SJCRH30 (cell line): ENCODE measurements around the gene RSPO4. TPM values are rescaled to one million over a fixed set of nuclear protein-coding genes. Genes with fewer than 3 reads are reported as not detected.

ENCODE experiments used
- DNase-seq, 2 experiments: peaks; one replicate each; pipeline ENCODE4 v3.0.0-alpha.2; 2015 to 2020
- H3K27ac ChIP-seq: fragments of 250-450 bp; sonication (Bioruptor Pico); 2 replicates; pipeline ENCODE4 v1.5.1; 2020; ENCODE audit warnings: mild to moderate bottlenecking, moderate library complexity
- H3K27me3 ChIP-seq: fragments of 250-450 bp; sonication (Bioruptor Pico); 2 replicates; pipeline ENCODE4 v1.5.1; 2020; ENCODE audit warnings: mild to moderate bottlenecking, moderate library complexity
- H3K36me3 ChIP-seq: fragments of 250-450 bp; sonication (Bioruptor Pico); 2 replicates; pipeline ENCODE4 v1.5.1; 2020; ENCODE audit warnings: mild to moderate bottlenecking, moderate library complexity
- H3K4me1 ChIP-seq: fragments of 250-450 bp; sonication (Bioruptor Pico); 2 replicates; pipeline ENCODE4 v1.5.1; 2020; ENCODE audit warnings: mild to moderate bottlenecking, moderate library complexity
- H3K4me3 ChIP-seq: fragments of 250-450 bp; sonication (Bioruptor Pico); 2 replicates; pipeline ENCODE4 v1.5.1; 2020; ENCODE audit warnings: mild to moderate bottlenecking, moderate library complexity
- H3K9me3 ChIP-seq: fragments of 250-450 bp; sonication (Bioruptor Pico); replicated peaks from 2 replicates; pipeline ENCODE4 v1.5.1; 2020; ENCODE audit warnings: mild to moderate bottlenecking, moderate library complexity
- total RNA-seq: library from RNA; depleted of rRNA; stranded (reverse); fragments of >200 nt; shearing (Covaris generic); gene quantifications from 2 replicates; pipeline ENCODE4 v1.2.3, GENCODE V29; 2014

The RSPO4 gene
- total RNA-seq, 1 experiment from 2014 or later = not detected

GRCh38 chr20:951384-952169 is 50.5 kb downstream of the RSPO4 start:
- DNase-seq = no peak
- H3K27me3 ChIP-seq = no peaks in the 10 kb centered on the region; the same call in 1 of the 2 replicates
- no peak overlapping the region for H3K4me3 ChIP-seq
- no peaks in the 10 kb centered on the region for H3K36me3 ChIP-seq
- H3K4me1 ChIP-seq = no peaks in the 10 kb centered on the region
- H3K27ac ChIP-seq = no peak overlapping the region
- H3K9me3 ChIP-seq = no peaks in the 10 kb centered on the region

- DNase-seq = no peak
- H3K9me3 ChIP-seq = no peaks in the 10 kb centered on the region
- no peaks in the 10 kb centered on the region; the same call in 1 of the 2 replicates for H3K27me3 ChIP-seq
- no peaks in the 10 kb centered on the region for H3K36me3 ChIP-seq
- H3K4me1 ChIP-seq = no peaks in the 10 kb centered on the region
- no peak overlapping the region for H3K4me3 ChIP-seq
- H3K27ac ChIP-seq = no peak overlapping the region
Observed at GRCh38 chr20:949717-950116, 52.4 kb downstream of the RSPO4 start.

GRCh38 chr20:946826-947225 is 55.3 kb downstream of the RSPO4 start:
- Histone ChIP-seq H3K27ac (no peak overlapping the region), H3K4me3 (no peak overlapping the region), H3K27me3 (no peaks in the 10 kb centered on the region; the same call in 1 of the 2 replicates), H3K4me1 (no peaks in the 10 kb centered on the region), H3K36me3 (no peaks in the 10 kb centered on the region), H3K9me3 (no peaks in the 10 kb centered on the region)
- DNase-seq = no peak

GRCh38 chr20:945841-946240 is 56.3 kb downstream of the RSPO4 start:
- no peak for DNase-seq
- H3K4me3 ChIP-seq = no peak overlapping the region
- no peak overlapping the region for H3K27ac ChIP-seq
- H3K9me3 ChIP-seq = no peaks in the 10 kb centered on the region
- no peaks in the 10 kb centered on the region; the same call in 1 of the 2 replicates for H3K27me3 ChIP-seq
- no peaks in the 10 kb centered on the region for H3K36me3 ChIP-seq
- H3K4me1 ChIP-seq = no peaks in the 10 kb centered on the region

DNA sequence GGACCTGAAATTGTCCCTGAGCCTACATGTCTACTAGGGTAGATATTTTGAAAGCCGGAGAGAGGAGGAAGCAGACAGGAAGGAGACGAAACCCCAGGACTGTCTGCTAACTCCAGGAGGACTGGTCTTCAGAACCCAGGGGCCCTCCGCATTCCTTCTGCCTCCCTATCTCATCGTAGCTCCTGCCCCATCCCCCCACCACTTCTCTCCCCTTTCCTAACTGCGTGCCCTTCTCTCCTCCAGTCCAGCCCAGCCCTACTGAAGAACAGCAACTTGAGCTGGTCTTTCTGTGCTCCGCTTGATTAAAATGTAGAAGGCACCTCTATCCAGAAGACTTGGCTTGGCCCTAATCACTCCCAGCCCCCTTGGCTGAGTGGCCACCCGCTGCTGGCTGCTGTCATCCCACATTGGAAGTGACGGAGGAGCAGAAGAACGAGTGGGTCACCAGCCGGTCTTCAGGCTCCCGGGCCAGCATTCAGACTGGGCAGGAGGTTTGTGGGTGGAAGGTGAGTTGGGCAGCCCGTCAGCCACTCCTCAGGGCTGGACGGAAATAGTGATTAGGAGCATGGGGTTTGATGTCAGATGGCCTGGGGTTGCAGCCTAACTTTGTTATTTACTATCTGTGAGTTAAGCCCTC is 57.2 kb downstream of the RSPO4 start:
- Histone ChIP-seq H3K4me1 (no peaks in the 10 kb centered on the region), H3K27ac (no peak overlapping the region), H3K9me3 (no peaks in the 10 kb centered on the region), H3K36me3 (no peaks in the 10 kb centered on the region), H3K4me3 (no peak overlapping the region), H3K27me3 (no peaks in the 10 kb centered on the region; the same call in 1 of the 2 replicates)
- no peak for DNase-seq

DNA sequence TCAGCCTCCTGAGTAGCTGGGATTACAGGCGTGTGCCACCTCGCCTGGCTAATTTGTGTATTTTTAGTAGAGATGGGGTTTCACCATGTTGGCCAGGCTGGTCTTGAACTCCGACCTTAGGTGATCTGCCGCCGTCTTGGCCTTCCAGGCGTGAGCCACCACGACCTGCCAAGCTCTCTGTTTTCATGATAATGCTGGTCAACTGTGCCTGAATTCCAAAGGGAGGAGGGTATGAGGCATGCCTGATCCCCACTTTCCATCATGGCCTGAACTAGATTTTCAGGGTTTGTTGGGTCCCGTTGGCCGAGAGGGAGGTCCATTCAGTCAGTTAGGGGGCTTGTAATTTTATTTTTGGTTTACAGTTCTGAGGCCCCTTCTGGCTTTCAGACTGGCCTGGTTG is 58.0 kb downstream of the RSPO4 start:
- Histone ChIP-seq H3K27ac (no peak overlapping the region), H3K9me3 (no peaks in the 10 kb centered on the region), H3K27me3 (no peaks in the 10 kb centered on the region), H3K4me3 (no peak overlapping the region), H3K4me1 (no peaks in the 10 kb centered on the region), H3K36me3 (no peaks in the 10 kb centered on the region)
- DNase-seq = no peak

- Histone ChIP-seq H3K27me3 (no peaks in the 10 kb centered on the region), H3K9me3 (no peaks in the 10 kb centered on the region), H3K4me1 (no peaks in the 10 kb centered on the region), H3K27ac (no peak overlapping the region), H3K36me3 (no peaks in the 10 kb centered on the region), H3K4me3 (no peak overlapping the region)
- DNase-seq = no peak
Observed at GRCh38 chr20:942611-943010, 59.5 kb downstream of the RSPO4 start.

GRCh38 chr20:940926-941325 is 61.2 kb downstream of the RSPO4 start:
- H3K36me3 ChIP-seq = no peaks in the 10 kb centered on the region
- H3K9me3 ChIP-seq = no peaks in the 10 kb centered on the region
- H3K27me3 ChIP-seq = no peaks in the 10 kb centered on the region
- H3K27ac ChIP-seq = no peak overlapping the region
- H3K4me1 ChIP-seq = no peaks in the 10 kb centered on the region
- no peak for DNase-seq
- H3K4me3 ChIP-seq = no peak overlapping the region

DNA sequence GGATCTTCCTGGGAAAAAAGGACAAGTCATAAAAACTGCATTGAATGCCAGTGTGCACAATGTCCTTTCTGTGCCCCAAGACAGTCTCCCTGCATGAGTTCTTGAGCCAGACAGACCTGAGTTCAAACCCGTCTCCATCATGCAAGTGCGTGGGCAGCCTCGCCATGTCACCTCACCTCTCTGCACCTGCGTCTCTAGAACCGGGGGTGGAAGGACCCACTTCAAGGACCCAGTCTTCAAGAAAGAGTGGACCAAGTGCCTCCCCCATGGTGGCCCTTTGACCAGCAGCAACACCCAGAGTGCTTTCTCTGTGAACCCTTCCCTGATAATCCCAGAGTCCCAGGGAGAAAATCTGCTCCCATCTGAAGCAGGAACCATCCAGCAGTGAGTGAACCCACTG is 62.5 kb downstream of the RSPO4 start:
- Histone ChIP-seq H3K9me3 (no peaks in the 10 kb centered on the region), H3K36me3 (no peaks in the 10 kb centered on the region), H3K27ac (no peak overlapping the region), H3K4me3 (no peak overlapping the region), H3K27me3 (no peaks in the 10 kb centered on the region), H3K4me1 (no peaks in the 10 kb centered on the region)
- no peak for DNase-seq

- H3K27ac ChIP-seq = no peak overlapping the region
- H3K27me3 ChIP-seq = no peaks in the 10 kb centered on the region
- no peaks in the 10 kb centered on the region for H3K36me3 ChIP-seq
- DNase-seq = no peak
- no peak overlapping the region for H3K4me3 ChIP-seq
- H3K4me1 ChIP-seq = no peaks in the 10 kb centered on the region
- H3K9me3 ChIP-seq = peaks cover 12% of the 10 kb centered on the region
Observed at GRCh38 chr20:934186-934840, 67.8 kb downstream of the RSPO4 start.

DNA sequence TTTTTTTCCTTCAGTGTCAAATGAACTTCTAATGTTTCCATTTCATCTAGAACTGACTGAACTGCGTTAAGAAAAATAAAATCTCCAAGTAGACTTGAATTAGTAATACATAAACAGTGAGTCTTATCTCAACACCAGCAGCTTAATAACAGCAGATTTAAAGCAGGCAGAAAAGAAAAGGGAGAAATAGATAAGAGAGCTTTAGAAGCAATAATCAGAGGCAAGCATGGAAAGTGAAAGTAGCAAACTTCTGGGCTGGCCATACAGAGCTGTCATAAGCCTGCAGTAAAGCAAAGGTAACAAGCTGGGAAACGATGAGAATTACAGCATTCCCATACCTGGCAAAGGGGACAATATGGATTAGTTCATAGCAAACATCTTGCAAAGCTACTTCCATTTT is 69.1 kb downstream of the RSPO4 start:
- Histone ChIP-seq H3K4me1 (no peaks in the 10 kb centered on the region), H3K27ac (no peak overlapping the region), H3K27me3 (no peaks in the 10 kb centered on the region), H3K9me3 (peaks cover 12% of the 10 kb centered on the region), H3K4me3 (no peak overlapping the region), H3K36me3 (no peaks in the 10 kb centered on the region)
- no peak for DNase-seq

- peak in 1 of 2 experiments; percentile 30 for DNase-seq
- no peaks in the 10 kb centered on the region for H3K4me1 ChIP-seq
- H3K36me3 ChIP-seq = no peaks in the 10 kb centered on the region
- H3K27ac ChIP-seq = no peak overlapping the region
- no peak overlapping the region for H3K4me3 ChIP-seq
- no peaks in the 10 kb centered on the region for H3K27me3 ChIP-seq
- H3K9me3 ChIP-seq = peaks cover 12% of the 10 kb centered on the region
Observed at GRCh38 chr20:931401-931800, 70.7 kb downstream of the RSPO4 start.

DNA sequence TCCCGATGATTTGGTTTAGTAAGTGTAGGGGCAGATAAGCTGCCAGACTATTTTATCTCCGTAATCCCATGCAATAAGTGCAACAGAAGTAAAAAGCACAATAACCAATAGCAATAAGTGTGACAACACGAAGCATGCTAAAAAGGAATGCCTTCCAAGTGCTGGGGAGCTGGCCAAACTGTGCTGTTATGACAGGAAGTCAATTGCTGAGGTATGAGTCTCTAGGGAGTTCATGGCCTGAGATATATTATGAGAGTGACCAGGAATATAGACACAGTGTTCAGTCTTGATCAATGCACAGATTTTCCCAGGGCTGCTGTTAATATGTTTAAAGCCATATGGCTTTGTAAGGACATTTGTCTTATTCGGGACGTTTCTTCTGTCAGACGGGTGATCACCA is 75.4 kb downstream of the RSPO4 start:
- no peaks in the 10 kb centered on the region for H3K4me1 ChIP-seq

GRCh38 chr20:925516-925915 is 76.6 kb downstream of the RSPO4 start:
- H3K36me3 ChIP-seq = no peaks in the 10 kb centered on the region
- no peaks in the 10 kb centered on the region for H3K4me1 ChIP-seq
- no peak overlapping the region for H3K27ac ChIP-seq
- DNase-seq = no peak
- H3K27me3 ChIP-seq = no peaks in the 10 kb centered on the region
- H3K4me3 ChIP-seq = no peak overlapping the region
- H3K9me3 ChIP-seq = no peaks in the 10 kb centered on the region; the same call in 1 of the 2 replicates

More for the DNA sequence above, 75.4 kb downstream of the RSPO4 start:
- Histone ChIP-seq H3K27me3 (no peaks in the 10 kb centered on the region), H3K9me3 (peaks cover 9% of the 10 kb centered on the region), H3K4me3 (no peak overlapping the region), H3K27ac (no peak overlapping the region), H3K36me3 (no peaks in the 10 kb centered on the region)
- no peak for DNase-seq

DNA sequence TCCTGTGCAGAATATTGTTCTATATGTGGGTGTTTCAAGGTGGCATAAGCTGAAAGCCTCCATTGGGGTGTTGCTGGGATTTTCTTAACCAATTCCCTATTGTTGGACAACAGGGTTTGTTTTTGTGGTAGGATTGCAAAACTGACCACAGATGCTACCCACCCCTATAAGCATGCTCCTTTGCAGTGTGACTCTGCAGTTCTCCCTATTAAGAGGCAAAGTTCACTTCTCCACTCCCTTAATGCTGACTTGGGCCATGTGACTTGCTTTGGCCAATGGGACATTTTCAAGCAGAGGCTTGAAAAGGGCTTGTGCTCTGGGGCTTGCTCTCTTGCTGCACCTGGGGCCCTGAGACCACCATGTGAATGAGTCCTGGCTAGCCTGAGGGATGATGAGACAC is 77.5 kb downstream of the RSPO4 start:
- Histone ChIP-seq H3K27me3 (no peaks in the 10 kb centered on the region), H3K9me3 (no peaks in the 10 kb centered on the region), H3K4me3 (no peak overlapping the region), H3K27ac (no peak overlapping the region), H3K4me1 (no peaks in the 10 kb centered on the region), H3K36me3 (no peaks in the 10 kb centered on the region)
- DNase-seq = no peak
